HG02588 (cell line): ENCODE data around the gene KCNN2.

Experiments
- ATAC-seq: cut with Tn5 transposase; IDR thresholded peaks from one replicate; pipeline ENCODE4 v1.9.1; 2021; ENCODE audit warnings: mild to moderate bottlenecking, moderate library complexity; ENCODE audit not compliant: unreplicated experiment

KCNN2 gene

GRCh38 chr5:114361724-114362196 lies at the start of gene KCNN2:
TSS of gene KCNN2 (plus strand) at chr5:114362070. CDS start at chr5:114362140, 70 bp downstream.
- ATAC-seq, result peak; percentile 61

- ATAC-seq, result no peak
These were observed 49.2 kb upstream of the KCNN2 start for GRCh38 chr5:114312658-114313057.

- ATAC-seq, result no peak
These were observed 47.8 kb upstream of the KCNN2 start for GRCh38 chr5:114314061-114314460.

DNA sequence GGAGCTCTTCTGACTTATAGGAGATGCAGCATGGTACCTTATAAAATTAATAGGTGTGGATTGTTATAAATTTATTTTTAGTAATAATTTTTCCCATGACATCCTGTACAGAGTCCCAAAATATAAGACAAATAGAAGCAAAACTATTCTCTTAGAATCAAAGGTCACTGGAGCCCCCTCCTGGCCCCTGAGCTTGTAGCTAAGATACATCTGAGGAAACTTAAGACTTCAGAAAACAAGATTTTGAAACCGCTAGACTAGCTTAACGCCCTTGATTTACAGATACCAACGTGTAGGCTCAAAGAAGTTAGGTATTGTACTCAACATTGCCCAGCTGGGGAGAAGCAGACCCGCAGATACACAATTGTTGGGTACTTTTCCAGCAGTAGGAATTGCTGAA lies 45.7 kb upstream of the KCNN2 start:
- no peak for ATAC-seq

DNA sequence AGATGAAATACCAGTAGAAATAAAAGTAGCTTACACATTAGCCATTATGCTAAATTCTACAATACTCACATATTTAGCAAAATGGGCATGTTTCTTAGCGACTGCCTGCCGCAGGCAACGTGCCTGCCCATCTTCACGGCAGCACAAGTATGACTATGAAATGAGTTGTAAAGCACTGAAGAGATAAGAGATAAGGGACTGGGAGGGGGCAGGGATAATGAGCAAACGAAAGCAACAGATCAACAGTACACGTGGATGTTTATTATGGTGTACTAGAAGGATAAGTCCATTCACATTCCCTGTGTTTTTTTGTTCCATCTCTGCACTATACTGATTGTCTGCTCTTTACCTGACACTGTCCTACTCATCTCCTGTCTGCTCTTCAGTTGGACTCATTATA lies 44.1 kb upstream of the KCNN2 start:
- ATAC-seq, result no peak

DNA sequence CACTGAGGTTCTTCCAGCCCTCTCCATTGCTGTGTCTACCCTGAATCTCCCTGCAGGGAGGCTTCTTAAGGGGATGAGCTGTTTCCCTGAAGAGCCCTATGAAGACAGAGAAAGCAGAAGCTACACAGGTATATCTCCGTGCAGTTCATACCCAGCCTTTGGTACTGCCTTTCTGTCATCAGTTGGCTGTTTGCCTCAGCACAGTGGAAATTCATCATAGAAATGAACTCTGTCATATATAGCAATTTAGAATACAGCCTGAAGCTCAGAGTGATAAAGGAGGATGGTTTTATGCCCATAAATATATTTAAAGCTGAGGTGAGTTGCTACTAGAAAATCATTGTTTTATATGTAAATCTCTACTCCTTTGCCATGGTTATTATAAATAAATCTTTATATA lies 42.6 kb upstream of the KCNN2 start:
- no peak for ATAC-seq

- ATAC-seq, result no peak
These were observed 42.0 kb upstream of the KCNN2 start for GRCh38 chr5:114319821-114320220.

- ATAC-seq, result no peak
These were observed 37.6 kb upstream of the KCNN2 start for GRCh38 chr5:114324282-114324681.

DNA sequence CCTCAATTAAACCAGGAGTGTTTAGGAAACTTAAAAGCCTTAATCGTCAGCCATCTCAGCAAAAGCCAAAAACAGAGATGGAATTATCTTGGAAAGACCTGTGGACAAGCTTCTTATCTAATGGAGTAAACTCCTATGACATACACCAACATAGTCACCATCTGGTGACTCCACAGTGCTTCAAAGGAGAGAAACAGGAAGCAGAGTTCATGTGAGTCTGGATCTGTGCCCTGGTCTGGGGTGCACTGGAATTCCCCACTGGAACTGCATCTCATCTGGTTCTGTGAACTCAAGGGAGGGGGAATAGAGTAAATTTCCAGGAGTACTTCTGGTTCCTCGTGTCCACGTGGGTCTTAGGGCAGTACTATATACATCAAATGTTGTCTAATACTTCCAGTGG lies 36.3 kb upstream of the KCNN2 start:
- no peak for ATAC-seq

DNA sequence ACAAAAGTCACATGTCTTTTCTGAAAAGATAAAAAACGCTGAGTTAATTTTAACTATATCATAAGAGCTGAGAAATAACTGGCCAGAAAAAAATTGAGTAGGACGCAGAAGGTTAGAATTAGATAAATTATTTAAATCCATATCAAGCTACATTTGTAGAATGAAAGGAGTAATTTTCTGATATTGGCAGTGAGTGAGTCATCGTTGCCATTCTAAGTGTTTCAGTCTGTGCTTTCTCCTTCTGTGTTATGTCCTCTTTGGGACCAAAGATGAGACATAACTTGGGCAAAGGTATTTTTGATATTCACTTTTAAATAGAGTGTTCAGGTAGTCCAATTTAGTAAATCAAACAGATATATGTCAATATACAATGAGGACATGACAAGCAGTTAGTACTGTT lies 34.4 kb upstream of the KCNN2 start:
- ATAC-seq, result no peak

DNA sequence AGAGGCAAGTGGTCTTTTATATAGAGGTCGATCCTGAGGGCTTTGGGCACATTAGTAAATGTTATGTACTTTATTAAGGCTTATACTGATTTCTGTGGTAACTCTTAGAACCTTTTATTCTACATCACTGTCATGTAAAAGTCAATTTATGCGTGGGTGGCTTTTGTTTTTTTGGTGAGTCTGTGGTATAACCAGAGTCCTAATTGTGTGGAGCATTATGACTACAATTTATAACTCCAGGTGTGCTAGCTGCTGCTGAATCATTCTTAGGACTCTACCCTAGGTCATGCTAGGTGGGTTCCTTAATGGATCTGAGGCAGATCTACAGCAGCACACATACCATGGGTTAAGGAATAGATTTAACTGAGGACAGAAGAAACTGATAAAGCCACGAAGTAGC lies 33.9 kb upstream of the KCNN2 start:
- ATAC-seq, result no peak

- no peak for ATAC-seq
These were observed 30.8 kb upstream of the KCNN2 start for GRCh38 chr5:114330916-114331531.

DNA sequence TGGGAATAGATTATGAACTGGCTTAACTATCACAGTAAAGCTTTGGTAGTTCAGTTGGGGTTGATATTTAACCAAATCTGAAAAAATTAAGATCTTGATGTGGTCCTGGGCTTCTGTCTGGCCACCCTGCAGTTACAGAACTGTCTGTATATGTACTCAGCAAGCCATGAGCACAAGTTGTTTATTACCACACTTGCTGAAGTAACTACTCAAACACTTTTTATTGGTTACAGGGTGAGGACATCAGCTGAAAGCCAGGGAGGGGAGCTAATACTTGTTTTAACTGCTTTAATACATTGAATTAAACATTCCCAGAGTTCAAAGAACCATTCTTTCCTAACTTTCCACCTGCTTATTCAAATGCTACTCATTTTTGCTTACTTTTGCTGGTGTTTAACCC lies 29.4 kb upstream of the KCNN2 start:
- ATAC-seq, result no peak

- ATAC-seq, result no peak
These were observed 28.9 kb upstream of the KCNN2 start for GRCh38 chr5:114332925-114333324.

DNA sequence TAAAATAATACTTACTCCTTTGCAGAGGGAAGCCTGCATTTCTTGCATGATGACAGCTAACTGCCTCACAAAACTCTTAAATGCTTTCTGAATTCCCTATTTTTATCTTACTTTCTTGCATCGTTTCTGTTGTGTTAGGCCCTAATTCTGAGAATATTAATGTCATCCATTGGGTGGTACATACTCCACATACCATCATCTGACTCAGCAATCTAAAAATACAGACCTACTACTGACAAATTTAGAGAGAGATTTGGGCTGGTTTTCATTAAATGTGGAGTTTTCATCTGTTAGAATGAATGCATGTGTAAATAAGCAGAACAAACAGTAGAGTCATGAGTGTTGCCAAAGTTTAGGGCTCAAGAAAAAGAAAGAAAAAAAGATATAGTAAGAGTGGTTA lies 26.5 kb upstream of the KCNN2 start:
- no peak for ATAC-seq

DNA sequence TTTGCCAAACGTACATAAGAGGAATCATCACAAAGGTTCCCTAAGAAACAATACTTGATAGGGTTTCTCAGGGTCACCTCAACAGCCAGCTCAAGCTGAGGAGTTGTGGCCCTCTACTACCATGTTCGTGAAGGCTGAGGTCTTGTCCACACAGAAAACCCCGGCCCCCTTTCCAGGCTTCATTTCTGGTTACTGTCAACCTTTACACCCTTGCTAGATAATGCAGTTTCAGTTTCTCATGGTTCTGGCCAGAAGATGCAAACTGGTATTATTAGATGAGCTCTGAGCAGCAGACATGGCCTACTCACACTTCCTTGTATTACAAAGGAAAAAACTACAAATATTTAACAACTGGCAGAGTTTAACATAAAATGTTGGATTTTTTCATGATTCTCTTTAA lies 22.8 kb upstream of the KCNN2 start:
- no peak for ATAC-seq

DNA sequence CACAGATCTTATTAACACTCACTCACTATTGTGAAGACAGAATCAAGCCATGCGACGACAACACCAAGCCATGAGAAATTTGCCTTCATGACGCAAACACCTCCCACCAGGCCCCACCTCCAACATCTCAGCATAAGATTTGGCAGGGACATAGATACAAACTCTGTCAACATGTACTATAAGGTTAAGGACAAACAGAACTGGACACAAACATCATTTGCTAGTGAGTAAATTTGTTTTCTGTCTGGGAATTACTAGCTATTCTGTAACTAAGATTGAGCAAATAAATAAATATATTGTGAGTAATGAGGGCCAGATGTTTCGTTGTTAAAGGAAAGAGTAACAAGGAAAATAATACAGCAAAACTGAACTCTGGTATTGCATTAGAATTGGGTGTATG lies 15.7 kb upstream of the KCNN2 start:
- no peak for ATAC-seq

- no peak for ATAC-seq
These were observed 6.6 kb upstream of the KCNN2 start for GRCh38 chr5:114355086-114355830.

DNA sequence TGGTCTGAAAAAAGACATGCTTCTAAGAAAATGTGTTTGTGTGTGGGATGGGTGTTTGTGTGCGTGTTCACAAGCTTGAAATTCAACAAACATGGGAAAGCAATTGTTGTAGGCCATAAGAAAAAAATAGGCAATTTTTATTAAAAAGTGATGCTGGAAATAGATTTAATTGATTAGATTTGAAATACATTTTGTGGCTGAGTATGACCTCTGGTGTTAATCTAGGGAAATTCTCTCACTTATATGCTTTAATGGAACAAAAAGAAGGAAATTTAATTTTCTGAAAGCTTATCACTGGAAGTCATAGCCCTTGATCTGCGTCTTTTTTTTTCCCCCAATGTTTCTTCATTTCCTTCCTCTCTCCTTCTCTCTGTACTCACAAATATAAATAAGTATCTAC lies 3.5 kb upstream of the KCNN2 start:
- ATAC-seq, result no peak

DNA sequence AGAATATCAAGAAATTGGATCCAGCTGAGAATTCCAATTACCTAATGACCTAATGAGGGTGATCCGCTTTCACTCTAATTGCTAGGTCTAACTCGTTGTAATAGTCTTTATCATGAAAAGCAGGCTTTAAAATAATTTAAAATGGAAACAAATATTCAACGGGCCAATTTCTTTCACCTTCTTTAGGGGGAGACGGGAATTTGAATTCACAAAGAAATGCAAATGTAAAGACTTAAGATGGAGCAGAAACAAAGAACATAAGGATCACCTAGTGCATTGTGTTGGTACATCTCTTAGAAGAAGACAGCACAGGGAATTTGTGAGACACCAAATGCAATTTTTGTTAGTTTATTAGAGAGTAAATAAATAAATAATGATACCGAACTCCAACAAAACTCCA lies 1.5 kb upstream of the KCNN2 start:
- no peak for ATAC-seq

GRCh38 chr5:114360816-114361723 lies 800 bp upstream of the KCNN2 start:
- peak; percentile 44 for ATAC-seq
